Panc1 (cell line): ENCODE measurements around the gene NOX5.

ENCODE experiments used
- CTCF ChIP-seq: fragments of 450-650 bp; IDR thresholded peaks from 2 replicates; pipeline ENCODE4 v1.5.1; 2017; ENCODE audit warnings: mild to moderate bottlenecking
- REST ChIP-seq, 2 experiments: IDR thresholded peaks; 2 replicates each; pipeline ENCODE4 v1.6.1; 2011 to 2012; ENCODE audit warnings: low read depth in 2 of 2, control low read depth in 1 of 2, low read length in 1 of 2, mild to moderate bottlenecking in 1 of 2, moderate library complexity in 1 of 2; ENCODE audit not compliant: insufficient read depth in 1 of 2
- SIN3A ChIP-seq: IDR thresholded peaks from 2 replicates; pipeline ENCODE4 v1.6.1; 2012; ENCODE audit warnings: low read depth, mild to moderate bottlenecking, low read length, moderate library complexity, borderline replicate concordance; ENCODE audit not compliant: insufficient read depth

GRCh38 chr15:68989541-68990230 is 24.8 kb upstream of the NOX5 start:
- no peak for TF ChIP-seq REST (IDR thresholded peaks at IDR 0.05; ENCODE audit: insufficient read depth in 1 of 2, low read depth in 2 of 2, low read length in 1 of 2)
- no peak for TF ChIP-seq CTCF
- no peak for TF ChIP-seq SIN3A
